SU-DHL-6 (cell line): Measurements from ENCODE around the gene LCMT1.

Source experiments
- EZH2phosphoT487 ChIP-seq: fragments of 200-600 bp; sonication (generic), shearing (Covaris generic); conservative IDR thresholded peaks from 2 replicates; pipeline ENCODE4 v1.6.1; 2018; ENCODE audit warnings: mild to moderate bottlenecking, antibody characterized with exemption, low read length, moderate library complexity, mixed read lengths
- TF ChIP-seq, protein P1 (sequence below): fragments of 200-600 bp; sonication (generic); IDR thresholded peaks from one replicate; pipeline ENCODE4 v1.5.1; 2017; ENCODE audit warnings: antibody characterized with exemption, mild to moderate bottlenecking, low read length, moderate library complexity; ENCODE audit not compliant: insufficient read depth, poor library complexity, severe bottlenecking

DNA sequence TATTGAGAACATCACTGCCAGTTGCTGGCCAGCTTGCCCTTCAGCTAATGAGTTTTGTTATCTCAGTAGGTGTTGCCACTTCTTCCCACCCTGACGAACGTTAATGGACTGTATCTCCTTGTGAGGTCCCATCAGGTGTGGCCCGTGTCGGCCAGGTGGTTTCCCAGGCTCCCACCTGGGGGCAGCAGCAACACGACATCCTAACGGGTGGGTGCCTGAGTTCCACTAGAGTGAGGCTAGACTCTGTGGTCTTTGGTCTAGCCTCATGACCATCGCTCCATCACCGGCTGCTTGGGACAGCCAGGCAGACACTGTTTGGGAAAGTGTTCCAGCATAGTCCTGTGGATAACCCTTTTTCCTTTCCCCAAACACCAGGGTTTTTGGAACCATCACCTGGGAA is 45.6 kb upstream of the LCMT1 start:
- TF ChIP-seq, protein P1, sequence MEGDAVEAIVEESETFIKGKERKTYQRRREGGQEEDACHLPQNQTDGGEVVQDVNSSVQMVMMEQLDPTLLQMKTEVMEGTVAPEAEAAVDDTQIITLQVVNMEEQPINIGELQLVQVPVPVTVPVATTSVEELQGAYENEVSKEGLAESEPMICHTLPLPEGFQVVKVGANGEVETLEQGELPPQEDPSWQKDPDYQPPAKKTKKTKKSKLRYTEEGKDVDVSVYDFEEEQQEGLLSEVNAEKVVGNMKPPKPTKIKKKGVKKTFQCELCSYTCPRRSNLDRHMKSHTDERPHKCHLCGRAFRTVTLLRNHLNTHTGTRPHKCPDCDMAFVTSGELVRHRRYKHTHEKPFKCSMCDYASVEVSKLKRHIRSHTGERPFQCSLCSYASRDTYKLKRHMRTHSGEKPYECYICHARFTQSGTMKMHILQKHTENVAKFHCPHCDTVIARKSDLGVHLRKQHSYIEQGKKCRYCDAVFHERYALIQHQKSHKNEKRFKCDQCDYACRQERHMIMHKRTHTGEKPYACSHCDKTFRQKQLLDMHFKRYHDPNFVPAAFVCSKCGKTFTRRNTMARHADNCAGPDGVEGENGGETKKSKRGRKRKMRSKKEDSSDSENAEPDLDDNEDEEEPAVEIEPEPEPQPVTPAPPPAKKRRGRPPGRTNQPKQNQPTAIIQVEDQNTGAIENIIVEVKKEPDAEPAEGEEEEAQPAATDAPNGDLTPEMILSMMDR, result peak; percentile 39
- TF ChIP-seq EZH2phosphoT487, result no peak
